Activated CD4-positive, alpha-beta memory T cell treated with anti-CD3 and anti-CD28 coated beads for 36 hours (primary cell): ENCODE results near the gene SLC43A3. TPM values are rescaled to one million over a fixed set of nuclear protein-coding genes. Genes with fewer than 3 reads are reported as not detected.
A peak's percentile ranks its signal among the peaks of the same experiment; 100 is the strongest.

Experiments
- CTCF ChIA-PET: fragments of 350-600 bp; sonication (Branson Sonifier 250); formaldehyde crosslinking; loops from one replicate; lab custom pipeline; 2021; ENCODE audit warnings: antibody characterized with exemption, inconsistent platforms; lab: Charles Lee
- POLR2A ChIA-PET: fragments of 350-600 bp; sonication (Branson Sonifier 250); formaldehyde crosslinking; loops from one replicate; lab custom pipeline; 2021; ENCODE audit warnings: antibody characterized with exemption; lab: Charles Lee
- DNase-seq: peaks from one replicate; pipeline ENCODE4 v3.0.0-alpha.2; 2020
- H3K27ac Mint-ChIP-seq: one replicate; pipeline ENCODE4 v1.8.0; 2021; ENCODE audit warnings: mixed read lengths
- H3K27me3 Mint-ChIP-seq: one replicate; pipeline ENCODE4 v1.8.0; 2021; ENCODE audit warnings: mixed read lengths
- H3K36me3 Mint-ChIP-seq: one replicate; pipeline ENCODE4 v1.8.0; 2021; ENCODE audit warnings: mixed read lengths
- H3K4me1 Mint-ChIP-seq: one replicate; pipeline ENCODE4 v1.8.0; 2021; ENCODE audit warnings: low read depth, mixed read lengths
- H3K4me3 Mint-ChIP-seq: one replicate; pipeline ENCODE4 v1.8.0; 2021; ENCODE audit warnings: mild to moderate bottlenecking, mixed read lengths
- H3K9me3 Mint-ChIP-seq: one replicate; pipeline ENCODE4 v1.8.0; 2021; ENCODE audit warnings: mixed read lengths
- intact Hi-C: fragments of 100-400 bp; cut with micrococcal nuclease; formaldehyde crosslinking; loops from one replicate; pipeline ENCODE4 v1.15.1; 2023
- total RNA-seq, 2 experiments: library from RNA; stranded (reverse); gene quantifications; one replicate each; pipeline ENCODE4 v1.2.3, GENCODE V29; 2021

SLC43A3 gene
- total RNA-seq, 2 experiments from 2014 or later = 170 to 186 TPM

GRCh38 chr11:57438345-57439285, 11.7 kb upstream of the SLC43A3 start:
- Mint-ChIP-seq H3K27me3 (no peaks in the 10 kb centered on the region), H3K36me3 (no peaks in the 10 kb centered on the region), H3K4me1 (no peaks in the 10 kb centered on the region), H3K27ac (no peak overlapping the region), H3K4me3 (no peak overlapping the region), H3K9me3 (no peaks in the 10 kb centered on the region)
- no peak for DNase-seq
- POLR2A ChIA-PET = no interaction called here
- CTCF ChIA-PET = interaction anchor here (0.5 to 1.2 kb wide), 2 partner anchors 17 to 20 kb away, joined by 3 read pairs; no protein-coding TSS in a partner anchor
- intact Hi-C loops = no loop called here

GRCh38 chr11:57436031-57436430, 9.1 kb upstream of the SLC43A3 start:
- CTCF ChIA-PET = interaction anchor here (1.4 to 2.5 kb wide), 3 partner anchors 22 to 91 kb away, joined by 4 to 16 read pairs (median 7); no protein-coding TSS in a partner anchor
- POLR2A ChIA-PET = no interaction called here
- Mint-ChIP-seq H3K36me3 (no peaks in the 10 kb centered on the region), H3K27me3 (no peaks in the 10 kb centered on the region), H3K4me1 (peaks cover 6% of the 10 kb centered on the region), H3K4me3 (no peak overlapping the region), H3K27ac (no peak overlapping the region), H3K9me3 (no peaks in the 10 kb centered on the region)
- intact Hi-C loops = no loop called here
- DNase-seq = no peak

- H3K36me3 Mint-ChIP-seq = no peaks in the 10 kb centered on the region
- no peaks in the 10 kb centered on the region for H3K9me3 Mint-ChIP-seq
- ChIA-PET CTCF (interaction anchor here (7.8 kb wide), 1 partner anchor 23 kb away, joined by 57 read pairs; the partner anchor contains the start of gene RTN4RL2), POLR2A (no interaction called here)
- no peaks in the 10 kb centered on the region for H3K27me3 Mint-ChIP-seq
- no peak overlapping the region for H3K4me3 Mint-ChIP-seq
- DNase-seq = no peak
- intact Hi-C loops = no loop called here
- no peak overlapping the region for H3K27ac Mint-ChIP-seq
- H3K4me1 Mint-ChIP-seq = peaks cover 6% of the 10 kb centered on the region
Observed at GRCh38 chr11:57434640-57435546, 8.0 kb upstream of the SLC43A3 start.

- ChIA-PET CTCF (interaction anchor here (7.8 kb wide), 1 partner anchor 25 kb away, joined by 57 read pairs; the partner anchor contains the start of gene RTN4RL2), POLR2A (no interaction called here)
- Mint-ChIP-seq H3K36me3 (no peaks in the 10 kb centered on the region), H3K9me3 (no peaks in the 10 kb centered on the region), H3K27ac (no peak overlapping the region), H3K27me3 (no peaks in the 10 kb centered on the region), H3K4me3 (no peak overlapping the region), H3K4me1 (peaks cover 9% of the 10 kb centered on the region)
- peak; percentile 45 for DNase-seq
- intact Hi-C loops = no loop called here
Observed at GRCh38 chr11:57432714-57433163, 5.8 kb upstream of the SLC43A3 start.

- intact Hi-C loops = no loop called here
- Mint-ChIP-seq H3K36me3 (no peaks in the 10 kb centered on the region), H3K4me3 (no peak overlapping the region), H3K27ac (no peak overlapping the region), H3K27me3 (no peaks in the 10 kb centered on the region), H3K9me3 (no peaks in the 10 kb centered on the region), H3K4me1 (peaks cover 15% of the 10 kb centered on the region)
- ChIA-PET CTCF (interaction anchor here (1.2 to 7.8 kb wide), 2 partner anchors 26 to 95 kb away, joined by 5 to 57 read pairs; partner anchors contain the start of gene RTN4RL2), POLR2A (no interaction called here)
- no peak for DNase-seq
Observed at GRCh38 chr11:57432149-57432561, 5.2 kb upstream of the SLC43A3 start.

GRCh38 chr11:57430952-57431351, 4.0 kb upstream of the SLC43A3 start:
- no peak overlapping the region for H3K27ac Mint-ChIP-seq
- peaks cover 17% of the 10 kb centered on the region for H3K4me1 Mint-ChIP-seq
- CTCF ChIA-PET = interaction anchor here (0.9 to 7.8 kb wide), 4 partner anchors 27 to 96 kb away, joined by 3 to 57 read pairs (median 6); partner anchors contain the start of gene RTN4RL2
- POLR2A ChIA-PET = interaction anchor here (0.6 kb wide), 1 partner anchor 236 kb away, joined by 3 read pairs; no protein-coding TSS in a partner anchor
- no peak overlapping the region for H3K4me3 Mint-ChIP-seq
- H3K27me3 Mint-ChIP-seq = no peaks in the 10 kb centered on the region
- DNase-seq = no peak
- H3K36me3 Mint-ChIP-seq = peaks cover 6% of the 10 kb centered on the region
- H3K9me3 Mint-ChIP-seq = no peaks in the 10 kb centered on the region
- intact Hi-C loops = no loop called here

GRCh38 chr11:57429946-57430345, 3.0 kb upstream of the SLC43A3 start:
- ChIA-PET POLR2A (interaction anchor here (1.1 kb wide), 1 partner anchor 9 kb away, joined by 4 read pairs; no protein-coding TSS in a partner anchor), CTCF (interaction anchor here (1.9 to 7.8 kb wide), 2 partner anchors 28 to 64 kb away, joined by 8 to 57 read pairs; partner anchors contain the start of gene RTN4RL2)
- H3K4me1 Mint-ChIP-seq = peaks cover 19% of the 10 kb centered on the region
- no peak overlapping the region for H3K4me3 Mint-ChIP-seq
- no peaks in the 10 kb centered on the region for H3K27me3 Mint-ChIP-seq
- H3K9me3 Mint-ChIP-seq = no peaks in the 10 kb centered on the region
- H3K27ac Mint-ChIP-seq = no peak overlapping the region
- no peak for DNase-seq
- intact Hi-C loops = loop anchor here (5.0 to 10.0 kb wide), 2 partner anchors 282 to 1715 kb away; partner anchors contain the start of genes FAM111A, MED19 and TMX2
- H3K36me3 Mint-ChIP-seq = peaks cover 16% of the 10 kb centered on the region

- Mint-ChIP-seq H3K9me3 (no peaks in the 10 kb centered on the region), H3K27me3 (no peaks in the 10 kb centered on the region), H3K36me3 (peaks cover 29% of the 10 kb centered on the region), H3K4me1 (peaks cover 30% of the 10 kb centered on the region), H3K27ac (no peak overlapping the region), H3K4me3 (no peak overlapping the region)
- no peak for DNase-seq
- intact Hi-C loops = loop anchor here (5.0 to 10.0 kb wide), 2 partner anchors 284 to 1716 kb away; partner anchors contain the start of genes FAM111A, MED19 and TMX2
- CTCF ChIA-PET = interaction anchor here (7.8 kb wide), 1 partner anchor 29 kb away, joined by 57 read pairs; the partner anchor contains the start of gene RTN4RL2
- POLR2A ChIA-PET = no interaction called here
Observed at GRCh38 chr11:57428643-57429042, 1.7 kb upstream of the SLC43A3 start.

GRCh38 chr11:57427727-57428082, 784 bp upstream of the SLC43A3 start:
- ChIA-PET POLR2A (interaction anchor here (0.9 kb wide), 1 partner anchor 93 kb away, joined by 4 read pairs; the partner anchor contains the start of gene SSRP1), CTCF (interaction anchor here (0.7 to 7.8 kb wide), 5 partner anchors 30 to 373 kb away, joined by 3 to 57 read pairs (median 3); partner anchors contain the start of gene RTN4RL2)
- no peak for DNase-seq
- H3K9me3 Mint-ChIP-seq = no peaks in the 10 kb centered on the region
- H3K36me3 Mint-ChIP-seq = peaks cover 37% of the 10 kb centered on the region
- peaks cover 37% of the 10 kb centered on the region for H3K4me1 Mint-ChIP-seq
- no peaks in the 10 kb centered on the region for H3K27me3 Mint-ChIP-seq
- intact Hi-C loops = loop anchor here (1.0 to 10.0 kb wide), 3 partner anchors 92 to 1717 kb away; partner anchors contain the start of genes FAM111A, MED19, SSRP1 and TMX2
- peak overlapping the region; percentile 92 for H3K27ac Mint-ChIP-seq
- peak overlapping the region; percentile 96 for H3K4me3 Mint-ChIP-seq

- DNase-seq = peak; percentile 38
- H3K4me1 Mint-ChIP-seq = peaks cover 46% of the 10 kb centered on the region
- H3K36me3 Mint-ChIP-seq = peaks cover 49% of the 10 kb centered on the region
- no peaks in the 10 kb centered on the region for H3K27me3 Mint-ChIP-seq
- intact Hi-C loops = loop anchor here (5.0 to 10.0 kb wide), 2 partner anchors 286 to 1718 kb away; partner anchors contain the start of genes FAM111A, MED19 and TMX2
- POLR2A ChIA-PET = interaction anchor here (0.7 to 3.5 kb wide), 6 partner anchors 20 to 240 kb away, joined by 3 to 28 read pairs (median 3); partner anchors contain the start of gene TIMM10
- H3K9me3 Mint-ChIP-seq = no peaks in the 10 kb centered on the region
- CTCF ChIA-PET = interaction anchor here (0.7 to 2.9 kb wide), 8 partner anchors 20 to 374 kb away, joined by 3 to 26 read pairs (median 4); partner anchors contain the start of genes RTN4RL2, SSRP1 and UBE2L6
- peak overlapping the region; percentile 96 for H3K4me3 Mint-ChIP-seq
- peak overlapping the region; percentile 92 for H3K27ac Mint-ChIP-seq
Observed at GRCh38 chr11:57426439-57426928, 437 bp downstream of the SLC43A3 start.
